Gastrocnemius medialis (tissue), 4 donors: ENCODE data around the gene SMAD4. TPM values are rescaled to one million over a fixed set of nuclear protein-coding genes. Genes with fewer than 3 reads are reported as not detected.

ENCODE experiments used
- ATAC-seq, 2 donors: fragments of 150-250 bp; one replicate each; pipeline ENCODE4 v1.9.1; 2016
- DNase-seq, 2 donors: peaks; one replicate each; pipeline ENCODE4 v3.0.0-alpha.2; 2019
- H3K27ac ChIP-seq, 4 donors: fragments of 200-600 bp; sonication (generic); 1 replicate in 1 of 4; 2 replicates in 3 of 4; pipeline ENCODE4 v1.5.1; 2016 to 2018; ENCODE audit warnings: mild to moderate bottlenecking in 2 of 4, moderate library complexity in 1 of 4
- H3K27me3 ChIP-seq, 3 donors: fragments of 200-600 bp; sonication (generic) in 2 of 3; 1 replicate in 1 of 3; 2 replicates in 2 of 3; pipeline versions ENCODE4 v1.5.1 to v1.6.0; 2016 to 2019; ENCODE audit warnings: mild to moderate bottlenecking in 1 of 3, moderate library complexity in 1 of 3
- H3K36me3 ChIP-seq, 2 donors: fragments of 200-600 bp; sonication (generic) in 1 of 2; one replicate each; pipeline ENCODE4 v1.5.1; 2017 to 2018
- H3K4me1 ChIP-seq, 2 donors: fragments of 200-600 bp; sonication (generic) in 1 of 2; one replicate each; pipeline ENCODE4 v1.5.1; 2016 to 2017; ENCODE audit warnings: mild to moderate bottlenecking in 2 of 2
- H3K4me3 ChIP-seq, 4 donors: fragments of 200-600 bp; sonication (generic) in 3 of 4; 1 replicate in 1 of 4; 2 replicates in 3 of 4; pipeline ENCODE4 v1.5.1; 2016 to 2019; ENCODE audit warnings: mild to moderate bottlenecking in 2 of 4
- H3K9me3 ChIP-seq, 3 donors: fragments of 200-600 bp; sonication (generic) in 2 of 3; 1 replicate in 1 of 3; 2 replicates in 2 of 3; pipeline ENCODE4 v1.5.1; 2016 to 2019
- POLR2A ChIP-seq, 2 donors: fragments of 450-650 bp; IDR thresholded peaks; one replicate each; pipeline ENCODE4 v1.6.1; 2017; ENCODE audit warnings: antibody characterized with exemption in 2 of 2, mild to moderate bottlenecking in 2 of 2, moderate library complexity in 2 of 2
- in situ Hi-C, 4 donors: fragments of 200-750 bp; cut with MboI; loops; one replicate each; pipeline versions ENCODE4 v1.15.0 to v1.8.0; 2017; ENCODE audit warnings: low sequenced_read_pairs in 4 of 4
- intact Hi-C: fragments of 100-400 bp; cut with DNase I; formaldehyde crosslinking; loops from one replicate; pipeline ENCODE4 v1.15.1; 2023; ENCODE audit warnings: low total_unique reads
- total RNA-seq, 4 donors: library from RNA; depleted of rRNA; stranded (reverse); fragments of >200 nt; gene quantifications; one replicate each; pipeline versions ENCODE4 v1.1.0 to v1.2.3, GENCODE V29; 2016
- TF ChIP-seq, protein P1 (sequence below), 5 experiments: fragments of 450-650 bp in 3 of 5; fragments of 200-600 bp in 2 of 5; sonication (generic) in 2 of 5; IDR thresholded peaks in 4 of 5; conservative IDR thresholded peaks in 1 of 5; 1 replicate in 4 of 5; 2 replicates in 1 of 5; pipeline ENCODE4 v1.5.1; 2016 to 2019; ENCODE audit warnings: antibody characterized with exemption in 5 of 5, mild to moderate bottlenecking in 3 of 5, moderate library complexity in 3 of 5

SMAD4 gene
- total RNA-seq, 4 donors from 2014 or later = 148 to 210 (median 168) TPM

DNA sequence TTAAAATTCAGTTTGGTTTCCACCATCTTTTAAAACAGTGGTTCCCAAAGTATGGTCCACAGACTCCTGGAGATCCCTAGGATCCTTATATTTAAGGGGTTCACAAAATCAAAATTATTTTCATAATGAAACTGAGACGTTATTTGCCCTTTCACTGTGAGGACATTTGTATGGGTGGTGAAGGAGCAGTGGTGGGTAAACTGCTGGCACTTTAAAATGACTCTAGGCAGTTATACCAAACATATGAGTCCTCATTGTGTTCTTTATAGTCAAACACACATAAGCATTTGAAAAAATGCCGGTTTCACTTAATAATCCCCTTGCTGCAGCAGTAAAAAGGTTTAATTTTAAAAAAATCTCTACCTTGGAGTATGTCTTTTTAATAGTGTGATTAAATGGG is 7.2 kb downstream of the SMAD4 start:
- peaks cover 88 to 92% of the 10 kb centered on the region in 2 donors for H3K4me1 ChIP-seq
- DNase-seq (no peak), ATAC-seq (no peak)
- H3K36me3 ChIP-seq = peaks cover 0 to 6% of the 10 kb centered on the region in 2 donors
- H3K4me3 ChIP-seq = no peak overlapping the region
- no peaks in the 10 kb centered on the region for H3K27me3 ChIP-seq
- in situ Hi-C loops (loop anchor here in 3 of 4 donors (25.0 kb wide), 2 partner anchors 150 to 750 kb away; partner anchors contain the start of genes CXXC1 (in 2 of the 3), MBD1 (in 2 of the 3) and MEX3C (in 1 of the 3)), intact Hi-C loops (no loop called here)
- TF ChIP-seq, protein P1, sequence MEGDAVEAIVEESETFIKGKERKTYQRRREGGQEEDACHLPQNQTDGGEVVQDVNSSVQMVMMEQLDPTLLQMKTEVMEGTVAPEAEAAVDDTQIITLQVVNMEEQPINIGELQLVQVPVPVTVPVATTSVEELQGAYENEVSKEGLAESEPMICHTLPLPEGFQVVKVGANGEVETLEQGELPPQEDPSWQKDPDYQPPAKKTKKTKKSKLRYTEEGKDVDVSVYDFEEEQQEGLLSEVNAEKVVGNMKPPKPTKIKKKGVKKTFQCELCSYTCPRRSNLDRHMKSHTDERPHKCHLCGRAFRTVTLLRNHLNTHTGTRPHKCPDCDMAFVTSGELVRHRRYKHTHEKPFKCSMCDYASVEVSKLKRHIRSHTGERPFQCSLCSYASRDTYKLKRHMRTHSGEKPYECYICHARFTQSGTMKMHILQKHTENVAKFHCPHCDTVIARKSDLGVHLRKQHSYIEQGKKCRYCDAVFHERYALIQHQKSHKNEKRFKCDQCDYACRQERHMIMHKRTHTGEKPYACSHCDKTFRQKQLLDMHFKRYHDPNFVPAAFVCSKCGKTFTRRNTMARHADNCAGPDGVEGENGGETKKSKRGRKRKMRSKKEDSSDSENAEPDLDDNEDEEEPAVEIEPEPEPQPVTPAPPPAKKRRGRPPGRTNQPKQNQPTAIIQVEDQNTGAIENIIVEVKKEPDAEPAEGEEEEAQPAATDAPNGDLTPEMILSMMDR (IDR thresholded peaks at IDR 0.05 in 4 of 5, conservative IDR thresholded peaks at IDR 0.05 in 1 of 5) = no peak
- no peak for TF ChIP-seq POLR2A (IDR thresholded peaks at IDR 0.05)
- no peaks in the 10 kb centered on the region for H3K9me3 ChIP-seq
- H3K27ac ChIP-seq = peak overlapping the region in 2 of 4 donors; percentile 12 to 94

DNA sequence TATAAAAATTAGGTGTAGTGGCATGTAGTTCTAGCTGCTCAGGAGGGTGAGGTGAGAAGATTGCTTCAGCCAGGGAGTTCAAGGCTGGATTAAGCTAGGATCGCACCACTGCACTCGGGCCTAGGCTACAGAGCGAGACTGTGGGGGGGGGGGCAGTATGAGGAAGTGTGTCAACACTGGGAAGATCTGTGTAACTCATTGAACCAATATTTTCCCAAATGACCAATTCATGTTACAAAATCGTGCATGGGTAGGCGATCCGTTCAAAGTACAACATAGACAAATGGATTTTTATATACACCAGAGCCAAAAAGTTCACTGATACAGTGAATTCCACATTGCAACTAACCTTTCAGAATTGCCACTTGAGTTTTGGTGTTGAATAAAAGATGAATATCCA is 8.1 kb downstream of the SMAD4 start:
- in situ Hi-C loops (loop anchor here in 3 of 4 donors (25.0 kb wide), 2 partner anchors 149 to 751 kb away; partner anchors contain the start of genes CXXC1 (in 2 of the 3), MBD1 (in 2 of the 3) and MEX3C (in 1 of the 3)), intact Hi-C loops (no loop called here)
- no peak for DNase-seq
- Histone ChIP-seq H3K4me1 (peaks cover 88 to 91% of the 10 kb centered on the region in 2 donors), H3K36me3 (peaks cover 0 to 6% of the 10 kb centered on the region in 2 donors), H3K27me3 (no peaks in the 10 kb centered on the region), H3K4me3 (no peak overlapping the region), H3K27ac (peak overlapping the region in 3 of 4 donors; percentile 6 to 94 (median 19)), H3K9me3 (no peaks in the 10 kb centered on the region)
- no peak for ATAC-seq
- no peak for TF ChIP-seq POLR2A (IDR thresholded peaks at IDR 0.05)

DNA sequence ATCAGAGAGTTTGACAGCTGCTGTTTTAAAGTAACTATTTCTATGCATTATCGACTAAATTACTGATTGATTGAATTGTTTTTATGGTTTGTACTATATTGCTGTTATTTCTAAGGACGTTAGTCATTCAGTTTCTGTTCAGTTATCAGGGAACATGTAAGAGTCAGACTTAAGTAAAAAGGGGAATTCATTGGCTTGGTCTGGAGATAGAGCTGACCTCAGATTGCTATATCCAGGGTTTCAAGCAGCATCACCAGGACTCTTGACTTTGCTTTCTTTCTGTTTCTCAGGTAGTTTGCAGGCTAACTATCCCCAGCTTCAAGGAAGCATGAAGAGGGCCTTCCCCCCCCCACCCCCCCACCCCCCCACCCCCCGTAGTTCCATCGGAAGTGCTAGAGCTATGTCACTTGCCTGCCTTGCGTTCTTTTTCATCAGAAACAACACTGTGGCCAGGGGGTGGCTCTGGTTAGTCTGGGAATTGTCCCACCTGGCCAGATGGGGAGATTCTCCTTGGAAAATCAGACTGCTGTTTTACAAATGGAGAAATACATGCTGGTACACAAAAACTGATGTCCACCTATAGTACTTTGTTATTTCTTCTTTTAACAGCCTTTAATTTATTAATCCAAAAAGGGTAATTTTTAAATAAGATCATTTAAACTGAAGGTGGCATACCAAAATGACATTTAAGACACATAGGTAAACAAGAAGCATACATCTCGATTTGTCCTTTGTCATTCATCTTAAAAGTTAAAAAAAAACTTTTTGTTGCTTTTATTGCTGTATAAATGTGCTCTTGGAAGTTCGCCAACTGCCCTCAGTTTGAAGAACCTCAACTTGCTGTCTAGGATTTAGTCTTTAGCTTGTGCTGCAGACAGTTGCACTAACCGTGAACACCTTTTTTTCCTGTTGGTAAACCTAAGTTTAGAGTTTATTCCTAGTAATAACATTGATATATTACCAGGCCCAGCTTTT is 9.4 kb downstream of the SMAD4 start:
- intact Hi-C loops (no loop called here), in situ Hi-C loops (loop anchor here in 3 of 4 donors (10.0 to 25.0 kb wide), 3 partner anchors 148 to 752 kb away; partner anchors contain the start of genes CXXC1 (in 2 of the 3), MBD1 (in 2 of the 3) and MEX3C (in 1 of the 3))
- Histone ChIP-seq H3K9me3 (no peaks in the 10 kb centered on the region), H3K4me3 (no peak overlapping the region), H3K36me3 (no peaks in the 10 kb centered on the region), H3K27ac (peak overlapping the region in 2 of 4 donors; percentile 5 to 28), H3K27me3 (no peaks in the 10 kb centered on the region), H3K4me1 (peaks cover 82 to 88% of the 10 kb centered on the region in 2 donors)
- ATAC-seq = no peak
- TF ChIP-seq POLR2A (IDR thresholded peaks at IDR 0.05) = no peak
- TF ChIP-seq, protein P1 (IDR thresholded peaks at IDR 0.05 in 4 of 5, conservative IDR thresholded peaks at IDR 0.05 in 1 of 5) = no peak
- no peak for DNase-seq

DNA sequence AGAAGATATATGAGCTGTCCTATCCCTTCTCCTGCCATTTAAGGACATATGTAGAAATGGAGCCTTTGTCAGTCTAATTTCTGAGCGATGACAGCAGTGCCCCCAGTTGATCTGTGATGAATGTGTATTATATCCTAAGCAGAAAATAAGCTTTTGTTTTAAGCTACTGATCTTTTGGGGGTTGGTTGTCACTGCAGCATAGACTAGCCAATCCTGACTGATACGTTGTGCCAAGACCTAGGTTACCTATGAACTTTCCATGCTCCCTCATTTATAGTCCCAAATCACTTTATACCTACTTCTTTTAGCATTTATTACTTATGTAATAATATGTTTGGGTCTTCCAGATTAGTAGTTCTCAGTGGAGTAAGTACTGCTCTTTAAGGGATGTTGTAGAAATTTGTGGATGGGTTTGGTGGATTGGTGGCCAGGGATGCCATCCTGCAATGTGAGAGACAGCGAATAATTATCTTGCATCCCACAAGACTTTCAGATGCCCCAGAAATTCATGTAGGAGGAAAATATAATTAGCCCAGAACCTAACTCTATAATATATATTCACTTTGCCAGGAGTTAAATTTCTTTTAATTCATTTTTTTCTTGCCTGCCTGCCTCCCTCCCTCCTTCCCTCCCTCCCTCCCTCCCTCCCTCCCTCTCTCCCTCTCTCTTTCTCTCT is 11.8 kb downstream of the SMAD4 start:
- no peaks in the 10 kb centered on the region for H3K9me3 ChIP-seq
- no peaks in the 10 kb centered on the region for H3K27me3 ChIP-seq
- H3K36me3 ChIP-seq = no peaks in the 10 kb centered on the region
- intact Hi-C loops (no loop called here), in situ Hi-C loops (loop anchor here in 3 of 4 donors (10.0 to 25.0 kb wide), 3 partner anchors 145 to 755 kb away; partner anchors contain the start of genes CXXC1 (in 2 of the 3), MBD1 (in 2 of the 3) and MEX3C (in 1 of the 3))
- peaks cover 80% of the 10 kb centered on the region in 2 donors for H3K4me1 ChIP-seq
- TF ChIP-seq POLR2A (IDR thresholded peaks at IDR 0.05) = no peak
- TF ChIP-seq, protein P1 (IDR thresholded peaks at IDR 0.05 in 4 of 5, conservative IDR thresholded peaks at IDR 0.05 in 1 of 5) = no peak
- H3K4me3 ChIP-seq = no peak overlapping the region
- ATAC-seq = no peak
- no peak for DNase-seq
- no peak overlapping the region for H3K27ac ChIP-seq
